ENCODE results near the gene EBNA1BP2. TPM values are rescaled to one million over a fixed set of nuclear protein-coding genes. Genes with fewer than 3 reads are reported as not detected.

The EBNA1BP2 gene
- total and polyA plus RNA-seq, 2 experiments from 2014 or later: 48.2 to 65.0 TPM

- Histone ChIP-seq H3K9me3 (ENCODE audit: low read depth) (no peaks in the 10 kb centered on the region), H3K36me3 (no peaks in the 10 kb centered on the region), H3K27ac (no peak overlapping the region), H3K4me1 (ENCODE audit: low read depth) (no peaks in the 10 kb centered on the region), H3K27me3 (no peaks in the 10 kb centered on the region), H3K4me3 (no peak overlapping the region)
- DNase-seq (ENCODE audit: low read depth in 1 of 2, low spot score in 1 of 2): no peak
- no peak for TF ChIP-seq CTCF (IDR thresholded peaks at IDR 0.05; ENCODE audit: low read depth, low read length)
Observed at GRCh38 chr1:43184388-43184787, 12.3 kb upstream of the EBNA1BP2 start.

- no peak for DNase-seq (ENCODE audit: low read depth in 1 of 2, low spot score in 1 of 2)
- Histone ChIP-seq H3K4me3 (no peak overlapping the region), H3K27me3 (peaks cover 6% of the 10 kb centered on the region), H3K36me3 (no peaks in the 10 kb centered on the region), H3K4me1 (ENCODE audit: low read depth) (no peaks in the 10 kb centered on the region), H3K27ac (no peak overlapping the region), H3K9me3 (ENCODE audit: low read depth) (no peaks in the 10 kb centered on the region)
- TF ChIP-seq CTCF (IDR thresholded peaks at IDR 0.05; ENCODE audit: low read depth, low read length): no peak
Observed at GRCh38 chr1:43177691-43178090, 5.6 kb upstream of the EBNA1BP2 start.

- no peak overlapping the region for H3K27ac ChIP-seq
- H3K36me3 ChIP-seq: no peaks in the 10 kb centered on the region
- no peak for TF ChIP-seq CTCF (IDR thresholded peaks at IDR 0.05; ENCODE audit: low read depth, low read length)
- peaks cover 6% of the 10 kb centered on the region for H3K27me3 ChIP-seq
- no peak overlapping the region for H3K4me3 ChIP-seq
- no peaks in the 10 kb centered on the region for H3K9me3 ChIP-seq (ENCODE audit: low read depth)
- peaks cover 6% of the 10 kb centered on the region for H3K4me1 ChIP-seq (ENCODE audit: low read depth)
- no peak for DNase-seq (ENCODE audit: low read depth in 1 of 2, low spot score in 1 of 2)
Observed at GRCh38 chr1:43174873-43175272, 2.8 kb upstream of the EBNA1BP2 start.

GRCh38 chr1:43172527-43172972, 460 bp upstream of the EBNA1BP2 start:
- Histone ChIP-seq H3K4me1 (ENCODE audit: low read depth) (peaks cover 6% of the 10 kb centered on the region), H3K9me3 (ENCODE audit: low read depth) (no peaks in the 10 kb centered on the region), H3K36me3 (peaks cover 11% of the 10 kb centered on the region), H3K4me3 (peak overlapping the region; percentile 89), H3K27me3 (peaks cover 6% of the 10 kb centered on the region), H3K27ac (no peak overlapping the region)
- DNase-seq (ENCODE audit: low read depth in 1 of 2, low spot score in 1 of 2): peak; percentile 91 to 92
- no peak for TF ChIP-seq CTCF (IDR thresholded peaks at IDR 0.05; ENCODE audit: low read depth, low read length)

GRCh38 chr1:43171312-43171875, 696 bp downstream of the EBNA1BP2 start:
- peak in 1 of 2 donors; percentile 10 for DNase-seq (ENCODE audit: low read depth in 1 of 2, low spot score in 1 of 2)
- H3K27me3 ChIP-seq: peaks cover 6% of the 10 kb centered on the region
- no peak for TF ChIP-seq CTCF (IDR thresholded peaks at IDR 0.05; ENCODE audit: low read depth, low read length)

More at GRCh38 chr1:43171312-43171875, 696 bp downstream of the EBNA1BP2 start:
- Histone ChIP-seq H3K27ac (peak overlapping the region; percentile 50), H3K4me1 (ENCODE audit: low read depth) (peaks cover 6% of the 10 kb centered on the region), H3K9me3 (ENCODE audit: low read depth) (no peaks in the 10 kb centered on the region), H3K36me3 (peaks cover 23% of the 10 kb centered on the region), H3K4me3 (peak overlapping the region; percentile 89)
